ENCODE data around the gene CCN6.
A peak's percentile ranks its signal among the peaks of the same experiment; 100 is the strongest.
"Not testable (repeated sequence)": the region's sequence is repeated elsewhere in the genome, so short reads cannot be mapped to it uniquely, and the experiment has no call there.

CCN6 gene

GRCh38 chr6:112029045-112029822 is 24.7 kb upstream of the CCN6 start:
- DNase-seq (ENCODE audit: low read depth in 2 of 2): peak; percentile 69 to 73

DNA sequence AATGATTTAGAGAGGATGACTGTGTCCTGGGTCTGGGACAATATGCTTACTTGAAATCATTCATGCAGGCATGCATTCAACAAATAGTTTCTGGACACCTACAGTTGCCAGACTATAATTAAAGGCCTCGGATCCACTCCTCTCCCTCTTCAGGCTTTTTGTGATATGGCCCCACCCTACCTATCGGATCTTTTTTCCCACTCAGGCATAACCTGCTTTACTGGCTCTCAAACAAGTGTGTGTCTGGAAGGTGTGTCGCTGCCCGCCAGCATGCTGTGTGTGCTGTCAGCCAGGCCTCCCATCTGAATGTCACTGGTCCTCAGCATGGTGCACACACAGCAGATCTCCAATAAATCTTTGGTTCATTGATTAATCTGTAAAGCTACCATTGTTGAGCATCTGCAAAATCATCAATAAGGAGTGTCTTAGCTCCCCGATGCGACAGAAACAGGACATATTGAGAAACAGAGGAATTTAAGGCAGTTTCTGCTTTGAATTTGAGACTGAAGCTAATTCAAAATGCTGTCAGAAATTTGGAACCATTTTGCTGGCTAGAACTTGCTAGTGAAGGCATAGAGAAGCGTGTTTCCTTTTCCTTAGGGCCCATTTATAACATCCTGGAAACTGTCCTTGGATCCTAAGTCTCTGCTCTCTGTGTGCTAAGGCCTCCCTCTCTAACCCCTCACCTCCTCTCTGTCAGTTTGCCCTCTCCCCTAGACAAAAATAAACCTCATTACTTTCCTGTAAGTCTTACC is 23.5 kb upstream of the CCN6 start:
- no peak for DNase-seq (ENCODE audit: low read depth in 2 of 2)

- no peak for DNase-seq (ENCODE audit: low read depth in 2 of 2)
Measured at GRCh38 chr6:112030961-112031660, 22.8 kb upstream of the CCN6 start.

GRCh38 chr6:112031960-112032359 is 21.9 kb upstream of the CCN6 start:
- no peak for DNase-seq (ENCODE audit: low read depth in 2 of 2)

DNA sequence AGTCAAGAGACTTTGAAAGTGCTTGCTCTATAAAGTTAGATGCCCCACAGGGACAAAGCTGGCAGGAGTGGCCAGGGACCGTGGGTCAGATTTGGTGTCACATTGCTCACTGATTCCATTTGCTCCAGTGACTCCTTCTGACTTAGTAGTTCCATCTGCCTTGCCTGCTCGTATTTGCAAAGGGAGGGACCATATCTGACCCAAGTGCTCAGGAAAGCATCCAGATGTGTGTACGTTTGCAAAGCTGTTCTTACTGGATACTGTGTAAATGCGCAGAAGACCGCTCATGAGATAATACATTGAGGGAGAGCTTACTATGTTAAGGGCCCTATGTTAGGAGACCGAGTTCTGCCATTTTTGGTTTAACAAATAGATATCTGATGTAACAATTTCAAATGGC is 21.2 kb upstream of the CCN6 start:
- DNase-seq (ENCODE audit: low read depth in 2 of 2): no peak

DNA sequence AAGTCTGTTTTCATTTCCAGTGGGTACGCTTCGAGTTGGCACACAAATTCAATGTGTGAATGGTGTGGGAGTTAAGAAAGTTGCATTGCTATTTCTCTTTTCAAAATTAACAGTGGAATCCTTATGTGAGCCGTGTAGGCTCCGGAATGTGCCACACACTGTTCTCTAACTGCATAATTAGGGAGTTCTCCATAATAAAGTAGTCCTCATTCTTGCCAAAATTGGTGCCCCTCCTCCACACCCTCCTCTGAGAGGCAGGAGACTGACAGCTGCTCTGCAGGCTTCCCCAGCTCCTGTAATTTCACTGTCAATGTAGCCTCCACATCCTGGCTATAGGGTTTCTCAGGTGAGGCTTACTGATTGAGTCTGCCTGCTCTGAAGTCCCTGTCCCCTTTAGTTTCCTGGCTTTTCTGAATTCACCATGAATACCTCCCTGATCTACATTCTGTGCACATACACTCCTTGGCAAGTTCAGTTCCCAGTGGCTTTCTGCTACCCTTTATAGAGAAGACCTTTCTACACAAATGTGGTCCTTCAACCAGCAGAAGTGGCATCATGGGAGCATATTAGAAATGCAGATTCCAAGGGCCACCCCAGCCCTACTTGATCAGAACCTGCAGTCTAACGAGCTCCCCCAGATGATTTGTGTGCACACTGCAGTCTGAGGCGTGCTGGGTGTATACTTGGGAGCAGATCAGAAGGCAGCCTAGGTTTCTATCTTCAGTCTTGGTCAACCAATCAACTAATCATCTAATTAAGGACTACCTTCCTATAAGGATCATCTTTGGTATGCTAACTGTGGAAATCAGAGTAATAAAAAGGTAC is 19.9 kb upstream of the CCN6 start:
- no peak for DNase-seq (ENCODE audit: low read depth in 2 of 2)

DNA sequence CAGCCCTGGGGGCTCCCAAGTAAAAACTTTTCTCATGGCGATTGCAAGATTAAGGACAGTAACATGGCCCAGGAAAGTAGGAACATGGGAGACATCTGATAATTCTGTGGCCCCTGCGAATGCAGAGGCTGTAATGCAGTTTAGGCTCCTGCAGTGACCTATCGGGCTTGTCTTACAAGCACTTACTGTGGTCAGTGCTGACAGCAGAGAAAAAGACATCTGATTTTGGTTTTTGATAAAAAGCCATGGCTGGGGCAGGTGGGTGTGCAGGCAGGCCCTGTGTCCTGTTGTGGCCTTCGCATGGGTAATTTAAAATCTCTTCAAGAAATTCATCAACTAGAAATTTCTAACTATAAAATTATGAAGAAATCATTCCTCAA is 19.3 kb upstream of the CCN6 start:
- DNase-seq (ENCODE audit: low read depth in 2 of 2): no peak

DNA sequence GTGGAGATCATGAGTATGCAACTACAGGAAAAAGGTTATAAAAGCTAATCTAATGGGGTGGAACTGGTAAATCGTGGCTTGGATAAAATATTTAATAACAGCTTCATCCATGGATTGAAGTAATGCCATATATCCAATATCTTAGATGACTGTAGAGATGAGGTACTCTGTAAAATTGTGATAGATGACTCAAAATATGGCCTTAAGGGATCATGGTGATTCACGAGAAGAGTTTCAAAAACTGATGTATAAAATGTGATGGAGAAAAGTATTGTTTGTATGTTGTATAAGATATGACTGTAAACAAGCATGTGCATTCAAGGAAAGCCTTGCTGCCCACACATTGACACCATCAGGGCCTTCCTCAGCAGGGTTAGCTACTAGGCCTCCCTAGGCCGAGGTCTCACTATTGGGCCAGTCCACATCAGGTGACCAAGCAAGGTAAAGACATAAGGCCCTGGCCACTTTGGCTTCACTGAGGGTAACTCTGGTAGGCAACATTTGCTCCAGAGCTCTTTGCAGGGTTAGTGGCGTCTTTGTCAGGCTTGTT is 17.7 kb upstream of the CCN6 start:
- DNase-seq (ENCODE audit: low read depth in 2 of 2): no peak

DNA sequence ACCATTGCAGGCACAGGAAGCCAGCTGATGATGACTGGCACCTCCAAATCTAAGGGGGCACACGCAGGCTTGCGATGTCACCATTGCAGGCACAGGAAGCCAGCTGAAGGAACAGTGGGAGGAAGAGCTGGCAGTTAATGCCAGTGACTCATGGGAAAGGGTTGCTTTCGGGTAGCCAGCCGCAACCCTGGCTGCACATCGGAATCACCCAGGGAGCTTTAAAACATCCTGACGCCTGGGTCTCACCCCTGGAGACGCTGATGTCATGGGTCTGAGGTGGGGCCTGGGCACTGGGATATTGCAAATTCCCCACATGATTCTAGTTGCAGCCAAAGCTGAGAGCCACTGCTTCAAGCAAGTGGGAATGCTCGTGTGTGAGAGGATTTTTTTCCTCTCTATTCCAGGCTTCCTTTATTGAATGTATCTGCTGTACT is 16.1 kb upstream of the CCN6 start:
- no peak for DNase-seq (ENCODE audit: low read depth in 2 of 2)

DNA sequence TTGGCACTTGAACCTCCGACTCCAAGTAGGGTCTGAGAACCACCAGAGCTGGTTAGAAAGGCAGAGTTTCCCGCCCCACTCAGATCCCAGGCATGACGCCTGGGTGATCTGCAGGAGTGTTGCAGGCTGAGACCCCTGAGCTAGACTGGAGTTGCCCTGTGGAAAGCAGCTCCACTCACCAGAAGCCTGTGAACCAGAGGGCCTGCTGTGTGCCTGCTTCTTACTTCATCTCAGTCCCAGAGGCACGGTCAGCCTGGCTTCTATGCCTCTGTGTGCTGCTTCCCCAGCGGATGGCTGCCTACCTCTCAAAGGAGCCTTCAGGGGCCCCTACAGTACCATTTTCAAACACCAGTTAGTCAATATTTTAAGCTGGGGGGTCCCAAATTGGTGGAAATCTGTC is 15.6 kb upstream of the CCN6 start:
- no peak for DNase-seq (ENCODE audit: low read depth in 2 of 2)

GRCh38 chr6:112038756-112039430 is 15.0 kb upstream of the CCN6 start:
- no peak for DNase-seq (ENCODE audit: low read depth in 2 of 2)

GRCh38 chr6:112039431-112039770 is 14.5 kb upstream of the CCN6 start:
- DNase-seq (ENCODE audit: low read depth in 2 of 2): no peak

DNA sequence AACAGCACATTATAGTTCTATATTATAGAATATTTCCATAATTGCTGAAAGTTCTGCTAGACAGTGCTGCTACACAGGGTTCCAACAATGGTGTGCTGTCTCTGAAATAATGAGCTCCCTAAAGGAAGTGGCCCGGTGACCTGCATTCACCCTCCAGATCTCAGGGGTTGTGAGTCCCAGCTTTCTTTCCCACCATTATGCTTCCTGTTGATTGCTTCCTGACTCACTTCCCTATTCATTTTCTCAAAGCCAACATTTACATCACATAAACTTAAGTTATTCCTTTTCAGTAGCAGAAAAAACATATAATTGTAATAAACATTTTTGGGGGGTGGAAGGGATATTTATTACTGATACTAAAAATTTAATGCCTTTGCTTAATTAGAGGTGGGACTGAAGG is 12.9 kb upstream of the CCN6 start:
- no peak for DNase-seq (ENCODE audit: low read depth in 2 of 2)

GRCh38 chr6:112041535-112041934 is 12.4 kb upstream of the CCN6 start:
- no peak for DNase-seq (ENCODE audit: low read depth in 2 of 2)

GRCh38 chr6:112043032-112044007 is 10.6 kb upstream of the CCN6 start:
- peak; percentile 86 to 93 for DNase-seq (ENCODE audit: low read depth in 2 of 2)

DNA sequence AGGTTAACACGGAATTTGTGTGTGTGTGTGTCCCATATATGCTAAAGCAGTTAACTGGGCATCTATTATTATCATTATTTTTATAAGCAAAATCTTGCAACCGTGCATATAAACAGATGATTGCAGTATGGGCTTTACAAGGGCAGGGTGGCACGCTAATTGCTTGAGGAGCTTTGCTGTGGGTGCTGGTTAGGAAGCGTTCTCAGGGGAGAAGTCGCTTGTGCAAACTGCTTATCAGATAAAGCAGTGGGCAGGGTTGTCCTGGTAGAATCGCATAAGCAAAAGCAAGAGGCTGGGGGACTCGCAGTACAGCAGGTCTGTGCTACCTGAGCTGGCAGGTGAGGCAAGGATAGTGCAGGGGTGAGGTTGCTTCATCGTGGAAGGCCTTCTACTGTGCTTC is 9.7 kb upstream of the CCN6 start:
- no peak for DNase-seq (ENCODE audit: low read depth in 2 of 2)

DNA sequence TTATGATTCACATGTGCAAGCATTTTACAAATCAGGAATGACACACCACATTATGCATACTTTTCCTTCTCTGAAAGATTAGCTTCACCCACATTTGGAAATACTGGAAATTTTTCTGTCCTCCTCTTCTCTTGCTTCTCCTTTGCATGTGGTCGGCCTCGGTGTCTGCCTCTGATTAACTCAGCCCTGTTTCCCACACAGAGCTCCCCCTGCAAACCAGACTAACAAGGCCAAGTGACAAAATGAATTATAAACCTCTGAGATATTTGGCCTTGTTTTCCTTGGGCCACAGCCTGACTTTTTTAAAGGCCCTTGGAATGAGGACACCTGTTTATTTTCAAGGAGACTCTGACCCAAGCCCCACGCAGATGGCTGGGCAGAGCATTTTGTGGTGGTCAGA is 9.0 kb upstream of the CCN6 start:
- no peak for DNase-seq (ENCODE audit: low read depth in 2 of 2)

GRCh38 chr6:112047523-112047922 is 6.4 kb upstream of the CCN6 start:
- DNase-seq (ENCODE audit: low read depth in 2 of 2): not testable (repeated sequence)

GRCh38 chr6:112049026-112049799 is 4.7 kb upstream of the CCN6 start:
- no peak for DNase-seq (ENCODE audit: low read depth in 2 of 2)

All from stimulated activated CD8-positive, alpha-beta memory T cell treated with anti-CD3 and anti-CD28 coated beads, Interleukin-2, amount 100 ng/mL, for 48 hours (primary cell).